GM12878 (cell line): Measurements from ENCODE around the gene CYSLTR1. TPM values are rescaled to one million over a fixed set of nuclear protein-coding genes. Genes with fewer than 3 reads are reported as not detected.

Source experiments
- ATAC-seq: fragments of 200-7000 bp; cut with Tn5 transposase; 3 replicates; pipeline ENCODE4 v1.9.1; 2020; ENCODE audit warnings: mild to moderate bottlenecking, moderate library complexity
- BruUV-seq: library from RNA; stranded (reverse); fragments of 400-500 nt; replicated peaks from 2 replicates; lab custom pipeline; 2021; lab: Mats Ljungman, UMichigan
- CTCF ChIA-PET: fragments of 300-600 bp; sonication (Branson Sonifier 250); formaldehyde crosslinking; extraction: SDS; loops from one replicate; lab custom pipeline; 2021; ENCODE audit warnings: inconsistent platforms; lab: Yijun Ruan, JAX
- POLR2A ChIA-PET: fragments of 350-600 bp; formaldehyde crosslinking; extraction: SDS; loops from one replicate; lab custom pipeline; 2021; ENCODE audit warnings: inconsistent platforms; lab: Charles Lee
- RAD21 ChIA-PET: fragments of 300-600 bp; sonication (Branson Sonifier 250); formaldehyde crosslinking; loops from one replicate; lab custom pipeline; 2023; ENCODE audit warnings: antibody characterized with exemption; ENCODE audit not compliant: unreplicated experiment; lab: Charles Lee
- SMC1A ChIA-PET: fragments of 300-600 bp; sonication (Branson Sonifier 250); formaldehyde crosslinking; loops from one replicate; lab custom pipeline; 2023; ENCODE audit not compliant: unreplicated experiment, uncharacterized antibody; lab: Charles Lee
- DNase-seq: peaks from one replicate; pipeline ENCODE4 v3.0.0-alpha.2; 2011; ENCODE audit warnings: low read depth, low spot score
- FAIRE-seq: peaks from 3 replicates; lab custom pipeline; 2011; peaks lifted over from hg19 to GRCh38; lab: Jason Lieb, UNC
- H2AFZ ChIP-seq: 2 replicates; pipeline ENCODE4 v1.6.0; 2011; ENCODE audit warnings: low read depth, low read length, control low read depth; ENCODE audit not compliant: control insufficient read depth
- H3K27ac ChIP-seq: 2 replicates; pipeline ENCODE4 v1.5.1; 2011; ENCODE audit warnings: control low read depth; ENCODE audit not compliant: control insufficient read depth, insufficient read depth
- H3K27me3 ChIP-seq, 2 experiments: replicated peaks in 1 of 2; 2 replicates each; pipeline versions ENCODE4 v1.6.0 to v1.6.1; 2011; ENCODE audit warnings: low read length in 1 of 2; ENCODE audit not compliant: control insufficient read depth in 2 of 2, insufficient read depth in 2 of 2
- H3K36me3 ChIP-seq, 2 experiments: 2 replicates each; pipeline ENCODE4 v1.5.1; 2011; ENCODE audit warnings: low read length in 1 of 2; ENCODE audit not compliant: control insufficient read depth in 2 of 2, insufficient read depth in 2 of 2
- H3K4me1 ChIP-seq: 2 replicates; pipeline ENCODE4 v1.6.1; 2011; ENCODE audit warnings: mild to moderate bottlenecking, low read length, moderate library complexity, mixed read lengths; ENCODE audit not compliant: control insufficient read depth, insufficient read depth
- H3K4me2 ChIP-seq: 2 replicates; pipeline ENCODE4 v1.6.0; 2011; ENCODE audit warnings: control low read depth; ENCODE audit not compliant: control insufficient read depth, insufficient read depth
- H3K4me3 ChIP-seq: fragments of 200-600 bp; sonication (generic); 2 replicates; pipeline ENCODE4 v1.5.1; 2016
- H3K79me2 ChIP-seq: 2 replicates; pipeline ENCODE4 v1.6.0; 2011; ENCODE audit warnings: low read length; ENCODE audit not compliant: control insufficient read depth, insufficient read depth
- H3K9ac ChIP-seq: 2 replicates; pipeline ENCODE4 v1.8.0; 2011; ENCODE audit warnings: low read length, control low read depth, mixed read lengths; ENCODE audit not compliant: control insufficient read depth, insufficient read depth
- H3K9me3 ChIP-seq: replicated peaks from 3 replicates; pipeline ENCODE4 v1.5.1; 2011; ENCODE audit warnings: mild to moderate bottlenecking, low read length; ENCODE audit not compliant: control insufficient read depth, insufficient read depth
- H4K20me1 ChIP-seq: 2 replicates; pipeline ENCODE4 v1.6.0; 2011; ENCODE audit not compliant: control insufficient read depth, insufficient read depth
- BHLHE40 ChIP-seq, 2 experiments: fragments of 450-650 bp in 1 of 2; IDR thresholded peaks; 2 replicates each; pipeline ENCODE4 v1.6.1; 2011 to 2017; ENCODE audit warnings: low read depth in 2 of 2, borderline replicate concordance in 1 of 2, improper control_type of control experiment in 1 of 2, low read length in 1 of 2, mild to moderate bottlenecking in 1 of 2
- E2F4 ChIP-seq: IDR thresholded peaks from 2 replicates; pipeline ENCODE4 v1.6.1; 2012; ENCODE audit warnings: low read depth, low read length, improper control_type of control experiment
- EED ChIP-seq: sonication (generic); IDR thresholded peaks from 2 replicates; pipeline ENCODE4 v1.6.1; 2016; ENCODE audit warnings: antibody characterized with exemption, low read depth
- FOXM1 ChIP-seq: IDR thresholded peaks from 2 replicates; pipeline ENCODE4 v1.6.1; 2012; ENCODE audit warnings: low read depth, mild to moderate bottlenecking, inconsistent platforms, low read length, moderate library complexity
- MLLT1 ChIP-seq: fragments of 450-650 bp; IDR thresholded peaks from 2 replicates; pipeline ENCODE4 v1.6.1; 2016; ENCODE audit warnings: mild to moderate bottlenecking
- MYC ChIP-seq: IDR thresholded peaks from 2 replicates; pipeline ENCODE4 v1.6.1; 2011; ENCODE audit warnings: mild to moderate bottlenecking, low read length, moderate library complexity, inconsistent platforms; ENCODE audit not compliant: insufficient read depth, insufficient replicate concordance, insufficient read length, severe bottlenecking
- NFIC ChIP-seq: IDR thresholded peaks from 2 replicates; pipeline ENCODE4 v1.6.1; 2012; ENCODE audit warnings: low read depth, mild to moderate bottlenecking, inconsistent platforms, low read length, moderate library complexity
- NFXL1 ChIP-seq: fragments of 450-650 bp; IDR thresholded peaks from 2 replicates; pipeline ENCODE4 v1.6.1; 2017; ENCODE audit warnings: antibody characterized with exemption, mild to moderate bottlenecking, borderline replicate concordance
- NKRF ChIP-seq: fragments of 450-650 bp; conservative IDR thresholded peaks from 2 replicates; pipeline ENCODE4 v1.6.1; 2017; ENCODE audit warnings: mild to moderate bottlenecking, moderate library complexity
- RAD21 ChIP-seq: IDR thresholded peaks from 2 replicates; pipeline ENCODE4 v1.6.1; 2011; ENCODE audit warnings: mild to moderate bottlenecking, low read depth, low read length, moderate library complexity; ENCODE audit not compliant: insufficient read depth
- RELB ChIP-seq: fragments of 450-650 bp; IDR thresholded peaks from 2 replicates; pipeline ENCODE4 v1.6.1; 2017; ENCODE audit warnings: low read depth, mild to moderate bottlenecking, moderate library complexity
- RFX5 ChIP-seq: IDR thresholded peaks from 2 replicates; pipeline ENCODE4 v1.6.1; 2011; ENCODE audit warnings: low read depth, low read length, improper control_type of control experiment
- SIN3A ChIP-seq: IDR thresholded peaks from 2 replicates; pipeline ENCODE4 v1.6.1; 2012; ENCODE audit warnings: low read depth, low read length, improper control_type of control experiment
- SMAD1 ChIP-seq: fragments of 450-650 bp; IDR thresholded peaks from 2 replicates; pipeline ENCODE4 v1.6.1; 2018; ENCODE audit warnings: mild to moderate bottlenecking, low read depth; ENCODE audit not compliant: partially characterized antibody
- SMARCA5 ChIP-seq: fragments of 450-650 bp; IDR thresholded peaks from 2 replicates; pipeline ENCODE4 v1.6.1; 2017; ENCODE audit warnings: mild to moderate bottlenecking
- TAF1 ChIP-seq: IDR thresholded peaks from 2 replicates; pipeline ENCODE4 v1.6.1; 2011; ENCODE audit warnings: mild to moderate bottlenecking, low read depth, low read length, borderline replicate concordance
- TCF3 ChIP-seq: IDR thresholded peaks from 2 replicates; pipeline ENCODE4 v1.6.1; 2012; ENCODE audit warnings: low read depth, mild to moderate bottlenecking, low read length, borderline replicate concordance; ENCODE audit not compliant: insufficient read depth
- ZNF622 ChIP-seq: fragments of 450-650 bp; IDR thresholded peaks from 2 replicates; pipeline ENCODE4 v1.6.1; 2017; ENCODE audit warnings: mild to moderate bottlenecking, inconsistent platforms
- in situ Hi-C: fragments of 300-500 bp; cut with MboI; formaldehyde crosslinking; loops from 9 replicates; pipeline ENCODE4 v1.14.3; 2018; ENCODE audit warnings: mixed read lengths
- intact Hi-C: fragments of 100-400 bp; cut with micrococcal nuclease; formaldehyde crosslinking; loops from one replicate; pipeline ENCODE4 v1.14.2; 2022; ENCODE audit not compliant: unreplicated experiment
- polyA plus RNA-seq, 11 experiments: library from polyadenylated mRNA; depleted of rRNA in 4 of 11; unstranded in 6 of 11; stranded (reverse) in 5 of 11; fragments of >200 nt; fragmentation: Nextera tagmentation in 4 of 11; fragmentation: Illumina TruSeq in 1 of 11; extraction: Ambion mirVana in 4 of 11; extraction: Trizol in 1 of 11; gene quantifications; 1 replicate in 1 of 11; 2 replicates in 10 of 11; pipeline versions ENCODE4 v1.2.1 to v1.2.3, GENCODE V29; 2011 to 2016; ENCODE audit warnings: inconsistent platforms in 2 of 11, missing spikeins in 2 of 11, low read depth in 1 of 11
- total RNA-seq, 4 experiments: library from RNA; depleted of rRNA in 3 of 4; stranded (reverse); fragments of >200 nt in 3 of 4; fragmentation: Illumina TruSeq in 1 of 4; extraction: Trizol in 1 of 4; gene quantifications; 2 replicates each; pipeline versions ENCODE4 v1.2.1 to v1.2.3, GENCODE V29; 2013 to 2021

Gene CYSLTR1
- total and polyA plus RNA-seq, 10 of the 15 experiments (the other 5 are each of a cell fraction or from before 2014, with no cell fraction given): 13.7 to 42.0 (median 24.0) TPM

GRCh38 chrX:78322863-78323262 is 4.5 kb downstream of the CYSLTR1 start:
- in situ Hi-C loops: no loop called here
- peak; percentile 53 for ATAC-seq
- RAD21 ChIA-PET: interaction anchor here (1.4 kb wide), 1 partner anchor 11 kb away, joined by 5 read pairs; no protein-coding TSS in a partner anchor
- no peak for DNase-seq
- no peaks in the 10 kb centered on the region for H3K27me3 ChIP-seq
- peak overlapping the region; percentile 21; the same call in 1 of the 2 replicates for H3K4me3 ChIP-seq
- CTCF ChIA-PET: interaction anchor here (1.0 to 1.2 kb wide), 4 partner anchors 11 to 192 kb away, joined by 3 read pairs; no protein-coding TSS in a partner anchor
- peaks cover 4% of the 10 kb centered on the region for H3K4me1 ChIP-seq
- no peaks in the 10 kb centered on the region for H3K36me3 ChIP-seq
- H3K9me3 ChIP-seq: peaks cover 3% of the 10 kb centered on the region; the same call in 1 of the 3 replicates
- POLR2A ChIA-PET: interaction anchor here (0.6 to 2.0 kb wide), 3 partner anchors 8 to 311 kb away, joined by 3 to 10 read pairs (median 3); no protein-coding TSS in a partner anchor
- FAIRE-seq: no peak
- H3K9ac ChIP-seq: no peak overlapping the region
- SMC1A ChIA-PET: interaction anchor here (2.4 to 3.6 kb wide), 2 partner anchors 9 to 10 kb away, joined by 17 to 28 read pairs; no protein-coding TSS in a partner anchor
- no peak for TF ChIP-seq ZNF622
- TF ChIP-seq SMARCA5: no peak
- no peak for TF ChIP-seq E2F4
- no peak for TF ChIP-seq FOXM1
- TF ChIP-seq EED: no peak
- no peak for TF ChIP-seq NKRF
- TF ChIP-seq RFX5: no peak
- TF ChIP-seq SIN3A: no peak
- TF ChIP-seq RELB: no peak
- no peak for TF ChIP-seq MLLT1
- TF ChIP-seq SMAD1: no peak
- TF ChIP-seq TCF3: no peak
- TF ChIP-seq TAF1: no peak
- no peak for TF ChIP-seq BHLHE40 (IDR thresholded peaks at IDR 0.05; ENCODE audit: borderline replicate concordance in 1 of 2, low read depth in 2 of 2, low read length in 1 of 2)
- no peak for TF ChIP-seq MYC
- no peak for TF ChIP-seq NFIC
- TF ChIP-seq NFXL1: no peak
- TF ChIP-seq RAD21: no peak
- TF ChIP-seq, all 136 proteins: peak for 0
- Histone ChIP-seq H3K79me2 (peaks cover 19% of the 10 kb centered on the region), H3K27ac (peak overlapping the region; percentile 53), H3K4me2 (peak overlapping the region; percentile 71), H4K20me1 (no peaks in the 10 kb centered on the region), H2AFZ (peak overlapping the region; percentile 37)
- intact Hi-C loops: loop anchor here (5.0 to 10.0 kb wide), 3 partner anchors 186 to 632 kb away; partner anchors contain the start of genes PGK1 and TAF9B
- BruUV-seq: no TSS peak
